G401 (cell line): Measurements from ENCODE around the gene MAL. TPM values are rescaled to one million over a fixed set of nuclear protein-coding genes. Genes with fewer than 3 reads are reported as not detected.

Source experiments
- DNase-seq: peaks from one replicate; pipeline ENCODE4 v3.0.0-alpha.2; 2015; ENCODE audit warnings: low spot score
- in situ Hi-C: cut with HindIII; loops from 2 replicates; pipeline ENCODE4 v1.10.0; 2016; ENCODE audit warnings: low sequenced_read_pairs, mixed read lengths
- total RNA-seq: library from RNA; depleted of rRNA; stranded (reverse); fragments of >200 nt; shearing (Covaris generic); gene quantifications from 2 replicates; pipeline ENCODE4 v1.2.3, GENCODE V29; 2014

Gene MAL
- total RNA-seq, 1 experiment from 2014 or later, result not detected

DNA sequence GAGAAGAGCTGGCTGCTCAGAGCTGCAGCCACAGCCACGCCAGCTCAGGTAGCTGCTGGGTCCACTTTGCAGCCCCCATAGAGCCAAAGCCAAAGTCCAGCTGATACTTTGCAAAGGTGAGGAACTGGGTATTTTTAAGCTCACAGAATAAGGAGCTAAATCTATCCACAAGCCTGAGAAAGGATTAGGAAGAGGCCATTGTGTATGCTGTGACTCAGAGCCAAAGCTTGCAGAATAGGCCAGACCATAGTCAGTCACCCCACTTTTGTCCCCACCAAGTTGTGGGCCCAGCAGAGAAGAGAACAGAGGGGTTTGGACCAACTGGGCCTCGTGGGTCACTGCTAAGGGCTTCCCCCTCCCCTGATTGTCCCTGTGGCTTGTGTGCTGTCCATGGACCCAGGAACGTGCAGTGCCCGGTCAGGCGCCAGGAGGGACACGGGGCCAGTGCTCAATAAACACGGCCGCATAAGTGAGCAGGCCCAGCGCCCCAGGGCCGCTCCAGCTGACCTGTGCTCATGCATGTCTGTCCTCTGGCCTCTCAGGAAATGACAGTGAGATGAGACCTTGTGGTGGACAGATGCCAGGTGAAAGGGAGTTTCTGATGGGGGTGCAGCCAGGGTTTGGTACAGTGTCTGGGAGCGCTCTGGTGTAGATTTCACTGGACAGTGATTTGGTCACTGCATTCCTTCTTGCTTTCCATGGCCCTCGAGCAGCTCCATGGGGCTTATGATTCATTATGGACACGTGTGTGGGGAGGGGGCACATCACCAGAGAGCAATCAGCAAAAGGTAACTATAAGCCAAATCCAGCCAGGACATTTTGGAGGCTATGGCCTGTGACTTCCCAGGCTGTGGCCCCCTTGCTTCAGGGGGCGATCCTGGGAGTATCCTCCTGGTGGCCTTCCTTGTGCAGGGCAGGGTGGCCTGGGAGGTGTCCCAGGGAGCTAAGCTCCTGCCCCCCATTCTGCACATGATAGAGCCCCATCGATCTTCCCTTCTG lies 31.3 kb downstream of the MAL start:
- DNase-seq, result no peak
- in situ Hi-C loops, result no loop called here

DNA sequence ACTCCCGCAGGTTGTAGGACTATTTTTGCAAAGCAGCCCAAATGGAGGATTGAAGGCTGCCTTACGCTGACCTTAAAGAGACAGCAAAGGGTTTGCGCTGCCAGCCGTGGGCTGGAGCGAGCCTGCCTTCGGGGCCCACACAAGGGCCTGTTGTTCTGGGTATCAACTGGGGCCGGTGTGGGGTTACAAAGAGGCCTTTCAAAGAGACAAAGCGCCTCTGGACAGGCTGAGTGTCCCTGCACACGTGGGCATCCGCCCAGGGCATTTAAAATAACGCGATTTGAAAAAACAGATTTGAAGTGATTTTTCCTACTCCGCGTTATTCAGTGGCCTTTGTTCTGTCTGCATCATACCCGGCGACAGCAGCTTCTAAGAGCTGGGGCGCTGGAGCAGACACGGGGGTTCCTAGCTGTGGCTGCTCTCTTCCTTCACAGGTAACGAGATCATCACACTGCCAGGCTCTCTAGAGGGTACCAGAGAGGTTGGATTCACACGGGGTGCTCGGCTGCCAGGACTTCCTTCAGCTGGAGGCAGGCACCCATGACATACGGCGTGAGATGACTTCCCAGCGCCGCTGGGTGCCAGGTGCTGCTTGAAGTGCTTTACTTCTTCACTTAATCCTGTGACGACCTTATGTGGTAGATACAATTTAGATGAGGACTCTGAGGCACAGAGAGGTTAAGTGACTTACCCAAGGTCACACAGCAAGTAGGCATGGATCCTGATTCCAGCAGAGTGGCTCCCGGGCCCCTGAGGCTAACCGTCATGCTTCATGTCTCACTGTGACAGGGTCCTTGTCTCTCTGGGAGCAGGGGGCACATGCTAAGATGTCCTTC lies 32.2 kb downstream of the MAL start:
- no peak for DNase-seq
- in situ Hi-C loops, result no loop called here

- in situ Hi-C loops, result no loop called here
- no peak for DNase-seq
These were observed 33.0 kb downstream of the MAL start for GRCh38 chr2:95058466-95058988.

DNA sequence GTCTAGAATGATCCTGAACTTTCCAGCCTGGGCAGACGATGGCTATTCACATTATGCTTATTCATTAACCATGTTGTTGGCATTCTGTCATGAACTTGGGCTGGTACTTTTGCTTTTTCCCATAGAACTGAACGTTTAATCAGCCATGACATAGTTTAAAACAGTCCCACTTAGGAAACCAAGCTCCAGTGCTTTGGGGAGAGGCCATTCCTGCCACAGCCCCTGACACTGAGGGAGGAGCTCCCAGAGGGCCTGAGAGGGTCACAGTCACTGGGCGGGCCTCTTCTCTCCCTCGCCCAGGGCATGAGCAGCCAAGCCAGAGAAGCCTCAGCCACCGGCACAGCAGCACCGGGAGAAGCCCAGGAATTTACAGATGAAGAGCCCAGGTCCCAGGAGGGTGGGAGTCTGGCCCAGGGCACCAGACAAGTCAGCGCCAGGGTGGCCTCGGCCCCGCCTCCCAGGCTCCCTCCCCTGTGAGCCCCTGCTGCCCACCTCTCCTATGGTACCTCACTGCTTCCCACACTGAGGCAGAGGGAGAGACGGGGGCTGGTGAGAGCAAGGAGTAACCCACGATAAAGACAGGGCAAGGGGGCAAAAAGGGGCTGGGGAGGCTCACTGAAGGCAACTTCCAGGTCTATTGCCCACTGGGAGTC lies 33.6 kb downstream of the MAL start:
- in situ Hi-C loops, result no loop called here
- DNase-seq, result no peak

DNA sequence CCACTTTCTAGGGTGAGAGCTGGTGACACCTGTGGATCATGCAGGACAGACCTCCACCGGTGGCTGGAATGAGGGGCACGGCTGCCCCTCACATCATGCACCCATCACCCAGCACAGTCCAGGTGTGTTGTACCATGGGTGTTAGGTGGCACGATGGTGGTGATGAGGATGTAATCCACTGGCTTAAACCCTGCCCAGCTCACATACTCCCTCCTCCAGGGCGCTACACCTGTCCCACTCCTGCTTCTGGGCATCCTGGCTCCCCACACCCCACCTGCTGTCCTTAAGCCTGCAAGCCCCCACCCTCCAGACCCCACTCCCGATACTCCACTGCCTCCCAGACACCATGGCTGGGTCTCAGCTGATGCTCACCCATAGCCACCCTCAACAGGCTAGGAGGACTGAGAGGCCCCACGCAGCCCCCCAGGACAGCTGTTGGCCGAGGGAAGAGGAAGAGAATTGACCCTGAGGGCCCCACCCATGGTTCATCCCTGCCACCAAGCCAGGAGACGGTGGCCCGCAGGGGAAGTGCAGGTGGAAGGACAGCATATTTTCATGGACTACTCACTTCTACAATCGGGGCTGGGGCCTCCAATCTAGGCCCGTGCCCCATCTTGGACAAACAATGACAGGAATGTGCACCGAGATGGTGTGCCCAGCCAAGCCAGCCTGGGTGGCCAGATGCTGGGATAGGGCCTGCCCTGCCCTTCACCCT lies 34.3 kb downstream of the MAL start:
- in situ Hi-C loops, result no loop called here
- no peak for DNase-seq

GRCh38 chr2:95060446-95061118 lies 35.1 kb downstream of the MAL start:
- DNase-seq, result no peak
- in situ Hi-C loops, result no loop called here

- in situ Hi-C loops, result no loop called here
These were observed 35.6 kb downstream of the MAL start for GRCh38 chr2:95061119-95061512.

DNA sequence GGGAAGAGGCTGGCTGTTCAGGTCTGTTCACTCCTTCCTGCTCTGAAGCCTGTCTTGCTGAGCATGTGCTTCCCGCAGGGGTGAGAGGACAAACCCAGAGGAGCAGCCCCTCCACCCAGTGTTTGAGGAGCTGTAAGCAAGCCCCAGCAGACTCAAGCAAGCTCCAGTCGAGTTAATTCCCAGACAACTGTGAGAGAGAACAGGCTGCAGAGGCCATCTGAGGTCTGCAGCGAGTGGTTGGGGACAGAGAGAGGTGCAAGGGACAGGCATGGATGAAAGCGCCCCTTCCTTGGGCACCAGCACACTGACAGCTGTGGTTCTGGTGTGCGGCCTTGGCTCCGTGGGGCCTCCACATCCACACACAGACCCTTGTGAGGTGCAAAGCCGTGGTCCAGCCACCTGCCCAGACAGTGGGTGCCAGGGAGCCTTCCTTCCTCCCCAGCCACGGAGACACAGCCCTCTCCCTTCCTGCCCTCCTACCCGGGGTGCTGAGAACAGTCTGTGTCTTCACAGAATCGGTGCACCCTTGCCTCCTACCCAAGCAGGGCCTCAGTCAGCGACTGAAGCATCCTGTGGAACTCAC lies 36.2 kb downstream of the MAL start:
- no peak for DNase-seq
- in situ Hi-C loops, result no loop called here

More at GRCh38 chr2:95061119-95061512, 35.6 kb downstream of the MAL start:
- DNase-seq, result no peak

DNA sequence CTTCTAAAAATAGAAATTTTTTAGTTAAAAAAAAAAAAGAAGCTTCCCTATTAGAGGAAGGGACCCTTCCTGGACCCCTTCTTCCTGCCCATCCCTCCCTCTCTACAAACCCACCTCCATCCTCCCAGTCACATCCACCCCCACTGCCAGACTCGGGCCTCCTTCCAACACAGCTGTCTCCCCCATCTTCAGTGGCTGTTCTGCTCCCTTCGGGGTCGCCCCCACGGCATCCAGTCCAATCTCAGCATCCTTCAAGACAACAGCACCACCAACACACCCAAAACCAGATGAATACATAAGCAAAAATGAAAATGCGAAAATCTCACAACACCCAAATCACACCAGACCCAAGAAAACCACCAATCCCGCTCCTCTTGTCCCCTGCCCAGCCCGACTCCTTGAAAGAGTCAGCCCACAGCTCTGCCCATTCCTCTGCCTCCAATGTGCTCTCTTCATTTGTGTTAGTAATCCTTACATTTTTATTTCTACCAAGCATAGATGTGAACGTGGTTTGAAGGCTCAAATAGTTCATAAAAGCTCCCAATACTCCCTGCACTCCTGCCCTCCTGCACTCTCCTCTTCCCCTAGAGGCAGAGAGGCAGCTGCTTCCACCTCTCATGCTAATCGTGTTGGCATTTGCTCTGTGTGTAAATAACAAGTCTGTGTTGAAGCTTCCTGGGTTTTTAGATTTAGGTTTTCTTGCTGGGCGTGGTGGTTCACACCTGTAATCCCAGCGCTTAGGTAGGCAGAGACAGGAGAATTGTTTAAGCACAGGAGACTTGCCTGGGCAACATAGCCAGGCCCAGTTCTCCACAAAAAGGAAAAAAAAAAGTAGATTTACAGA lies 37.0 kb downstream of the MAL start:
- no peak for DNase-seq
- in situ Hi-C loops, result no loop called here

- in situ Hi-C loops, result no loop called here
- DNase-seq, result no peak
These were observed 37.8 kb downstream of the MAL start for GRCh38 chr2:95063086-95063958.

- no peak for DNase-seq
- in situ Hi-C loops, result no loop called here
These were observed 42.7 kb downstream of the MAL start for GRCh38 chr2:95068256-95068655.

DNA sequence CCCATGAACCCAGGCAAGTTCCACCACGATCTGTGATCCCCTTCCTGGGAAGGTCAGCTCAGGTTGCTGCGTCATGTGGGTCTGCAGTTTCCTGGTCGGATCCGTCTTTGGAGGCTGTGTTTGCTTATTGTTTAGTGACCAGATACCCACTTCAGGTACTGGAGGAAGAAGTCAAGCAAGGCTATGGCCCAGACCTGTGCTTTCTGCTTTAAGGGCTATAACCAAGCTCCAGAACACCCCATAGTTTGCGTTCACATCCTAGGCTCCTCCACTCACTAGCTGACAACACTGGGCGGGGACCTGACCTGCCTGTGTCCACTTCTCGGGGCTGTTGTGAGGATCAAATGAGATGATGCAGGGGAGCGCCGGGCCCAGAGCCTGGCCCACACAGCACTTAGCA lies 44.0 kb downstream of the MAL start:
- DNase-seq, result no peak
- in situ Hi-C loops, result no loop called here

GRCh38 chr2:95071856-95072255 lies 46.3 kb downstream of the MAL start:
- no peak for DNase-seq
- in situ Hi-C loops, result no loop called here

DNA sequence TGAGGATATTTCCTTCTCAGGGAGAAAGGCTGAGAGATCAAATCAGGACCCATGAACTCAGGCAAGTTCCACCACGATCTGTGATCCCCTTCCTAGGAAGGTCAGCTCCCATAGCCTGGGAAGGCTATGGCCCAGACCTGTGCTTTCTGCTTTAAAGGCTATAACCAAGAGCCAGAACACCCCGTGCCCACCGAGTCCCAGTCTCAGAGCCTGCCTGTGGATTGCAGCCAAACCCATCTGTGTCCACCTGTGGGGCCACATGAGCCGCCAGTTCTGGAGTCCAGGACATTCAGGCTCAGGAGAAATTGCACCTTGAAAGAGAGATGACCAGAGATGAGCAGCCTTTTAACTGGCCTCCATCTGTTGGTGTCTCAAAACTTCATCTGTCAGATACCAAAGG lies 46.9 kb downstream of the MAL start:
- no peak for DNase-seq
- in situ Hi-C loops, result no loop called here

GRCh38 chr2:95073856-95074662 lies 48.6 kb downstream of the MAL start:
- in situ Hi-C loops, result no loop called here
- DNase-seq, result no peak
